ENCODE results near the gene CENPU.

- TF ChIP-seq CTCF (IDR thresholded peaks at IDR 0.05; ENCODE audit: poor library complexity, severe bottlenecking): no peak
- TF ChIP-seq RAD21 (conservative IDR thresholded peaks at IDR 0.05): no peak
- no peak for TF ChIP-seq POLR2AphosphoS5 (IDR thresholded peaks at IDR 0.05)
- no peak for TF ChIP-seq MXI1 (conservative IDR thresholded peaks at IDR 0.05; ENCODE audit: poor library complexity, severe bottlenecking)
- no peak for TF ChIP-seq EZH2 (IDR thresholded peaks at IDR 0.05; ENCODE audit: borderline replicate concordance, insufficient read depth, low read length, poor library complexity, severe bottlenecking)
- no peak for TF ChIP-seq TAF1 (IDR thresholded peaks at IDR 0.05; ENCODE audit: low read depth)
- no peak for TF ChIP-seq EP300 (conservative IDR thresholded peaks at IDR 0.05; ENCODE audit: poor library complexity, severe bottlenecking)
- TF ChIP-seq, protein P1, sequence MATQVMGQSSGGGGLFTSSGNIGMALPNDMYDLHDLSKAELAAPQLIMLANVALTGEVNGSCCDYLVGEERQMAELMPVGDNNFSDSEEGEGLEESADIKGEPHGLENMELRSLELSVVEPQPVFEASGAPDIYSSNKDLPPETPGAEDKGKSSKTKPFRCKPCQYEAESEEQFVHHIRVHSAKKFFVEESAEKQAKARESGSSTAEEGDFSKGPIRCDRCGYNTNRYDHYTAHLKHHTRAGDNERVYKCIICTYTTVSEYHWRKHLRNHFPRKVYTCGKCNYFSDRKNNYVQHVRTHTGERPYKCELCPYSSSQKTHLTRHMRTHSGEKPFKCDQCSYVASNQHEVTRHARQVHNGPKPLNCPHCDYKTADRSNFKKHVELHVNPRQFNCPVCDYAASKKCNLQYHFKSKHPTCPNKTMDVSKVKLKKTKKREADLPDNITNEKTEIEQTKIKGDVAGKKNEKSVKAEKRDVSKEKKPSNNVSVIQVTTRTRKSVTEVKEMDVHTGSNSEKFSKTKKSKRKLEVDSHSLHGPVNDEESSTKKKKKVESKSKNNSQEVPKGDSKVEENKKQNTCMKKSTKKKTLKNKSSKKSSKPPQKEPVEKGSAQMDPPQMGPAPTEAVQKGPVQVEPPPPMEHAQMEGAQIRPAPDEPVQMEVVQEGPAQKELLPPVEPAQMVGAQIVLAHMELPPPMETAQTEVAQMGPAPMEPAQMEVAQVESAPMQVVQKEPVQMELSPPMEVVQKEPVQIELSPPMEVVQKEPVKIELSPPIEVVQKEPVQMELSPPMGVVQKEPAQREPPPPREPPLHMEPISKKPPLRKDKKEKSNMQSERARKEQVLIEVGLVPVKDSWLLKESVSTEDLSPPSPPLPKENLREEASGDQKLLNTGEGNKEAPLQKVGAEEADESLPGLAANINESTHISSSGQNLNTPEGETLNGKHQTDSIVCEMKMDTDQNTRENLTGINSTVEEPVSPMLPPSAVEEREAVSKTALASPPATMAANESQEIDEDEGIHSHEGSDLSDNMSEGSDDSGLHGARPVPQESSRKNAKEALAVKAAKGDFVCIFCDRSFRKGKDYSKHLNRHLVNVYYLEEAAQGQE (IDR thresholded peaks at IDR 0.05; ENCODE audit: borderline replicate concordance): no peak
Measured at GRCh38 chr4:184722798-184723197, 11.1 kb downstream of the CENPU start.
